ENCODE data around the gene LCN1. TPM values are rescaled to one million over a fixed set of nuclear protein-coding genes. Genes with fewer than 3 reads are reported as not detected.
"Not testable (repeated sequence)": the region's sequence is repeated elsewhere in the genome, so short reads cannot be mapped to it uniquely, and the experiment has no call there.

LCN1 gene
- total RNA-seq, 1 donor, result not detected

GRCh38 chr9:135525241-135526088 lies 4.2 kb downstream of the LCN1 start:
- no peak overlapping the region for H2AFZ ChIP-seq (ENCODE audit: low read length)
- no peaks in the 10 kb centered on the region for H3K27me3 ChIP-seq (ENCODE audit: insufficient read depth, low read length)
- no peaks in the 10 kb centered on the region for H3K4me1 ChIP-seq (ENCODE audit: insufficient read depth, low read length)
- peak; percentile 65 for DNase-seq (ENCODE audit: insufficient read length, low spot score, missing footprints)
- H3K4me3 ChIP-seq (ENCODE audit: insufficient read depth, low read length), result no peak overlapping the region
- H3K4me2 ChIP-seq (ENCODE audit: insufficient read depth, low read length), result no peak overlapping the region
- H3K27ac ChIP-seq (ENCODE audit: low read depth, low read length), result no peak overlapping the region
- H4K20me1 ChIP-seq (ENCODE audit: insufficient read depth, low read length), result no peaks in the 10 kb centered on the region
- H3K9me3 ChIP-seq (ENCODE audit: low read depth, low read length), result no peaks in the 10 kb centered on the region
- TF ChIP-seq, protein P1, sequence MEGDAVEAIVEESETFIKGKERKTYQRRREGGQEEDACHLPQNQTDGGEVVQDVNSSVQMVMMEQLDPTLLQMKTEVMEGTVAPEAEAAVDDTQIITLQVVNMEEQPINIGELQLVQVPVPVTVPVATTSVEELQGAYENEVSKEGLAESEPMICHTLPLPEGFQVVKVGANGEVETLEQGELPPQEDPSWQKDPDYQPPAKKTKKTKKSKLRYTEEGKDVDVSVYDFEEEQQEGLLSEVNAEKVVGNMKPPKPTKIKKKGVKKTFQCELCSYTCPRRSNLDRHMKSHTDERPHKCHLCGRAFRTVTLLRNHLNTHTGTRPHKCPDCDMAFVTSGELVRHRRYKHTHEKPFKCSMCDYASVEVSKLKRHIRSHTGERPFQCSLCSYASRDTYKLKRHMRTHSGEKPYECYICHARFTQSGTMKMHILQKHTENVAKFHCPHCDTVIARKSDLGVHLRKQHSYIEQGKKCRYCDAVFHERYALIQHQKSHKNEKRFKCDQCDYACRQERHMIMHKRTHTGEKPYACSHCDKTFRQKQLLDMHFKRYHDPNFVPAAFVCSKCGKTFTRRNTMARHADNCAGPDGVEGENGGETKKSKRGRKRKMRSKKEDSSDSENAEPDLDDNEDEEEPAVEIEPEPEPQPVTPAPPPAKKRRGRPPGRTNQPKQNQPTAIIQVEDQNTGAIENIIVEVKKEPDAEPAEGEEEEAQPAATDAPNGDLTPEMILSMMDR (IDR thresholded peaks at IDR 0.05; ENCODE audit: extremely low read depth, low read depth, low read length), result no peak
- no peaks in the 10 kb centered on the region for H3K79me2 ChIP-seq (ENCODE audit: insufficient read depth, low read length)
- H3K36me3 ChIP-seq (ENCODE audit: insufficient read depth, low read length), result no peaks in the 10 kb centered on the region

GRCh38 chr9:135526089-135526729 lies 5.0 kb downstream of the LCN1 start:
- Histone ChIP-seq H3K27me3 (ENCODE audit: insufficient read depth, low read length) (no peaks in the 10 kb centered on the region), H3K79me2 (ENCODE audit: insufficient read depth, low read length) (no peaks in the 10 kb centered on the region), H3K4me3 (ENCODE audit: insufficient read depth, low read length) (no peak overlapping the region), H3K36me3 (ENCODE audit: insufficient read depth, low read length) (no peaks in the 10 kb centered on the region), H3K27ac (ENCODE audit: low read depth, low read length) (no peak overlapping the region), H4K20me1 (ENCODE audit: insufficient read depth, low read length) (no peaks in the 10 kb centered on the region), H3K4me1 (ENCODE audit: insufficient read depth, low read length) (no peaks in the 10 kb centered on the region), H2AFZ (ENCODE audit: low read length) (no peak overlapping the region), H3K9me3 (ENCODE audit: low read depth, low read length) (no peaks in the 10 kb centered on the region), H3K4me2 (ENCODE audit: insufficient read depth, low read length) (no peak overlapping the region)
- peak; percentile 58 for DNase-seq (ENCODE audit: insufficient read length, low spot score, missing footprints)
- TF ChIP-seq, protein P1 (IDR thresholded peaks at IDR 0.05; ENCODE audit: extremely low read depth, low read depth, low read length), result no peak

DNA sequence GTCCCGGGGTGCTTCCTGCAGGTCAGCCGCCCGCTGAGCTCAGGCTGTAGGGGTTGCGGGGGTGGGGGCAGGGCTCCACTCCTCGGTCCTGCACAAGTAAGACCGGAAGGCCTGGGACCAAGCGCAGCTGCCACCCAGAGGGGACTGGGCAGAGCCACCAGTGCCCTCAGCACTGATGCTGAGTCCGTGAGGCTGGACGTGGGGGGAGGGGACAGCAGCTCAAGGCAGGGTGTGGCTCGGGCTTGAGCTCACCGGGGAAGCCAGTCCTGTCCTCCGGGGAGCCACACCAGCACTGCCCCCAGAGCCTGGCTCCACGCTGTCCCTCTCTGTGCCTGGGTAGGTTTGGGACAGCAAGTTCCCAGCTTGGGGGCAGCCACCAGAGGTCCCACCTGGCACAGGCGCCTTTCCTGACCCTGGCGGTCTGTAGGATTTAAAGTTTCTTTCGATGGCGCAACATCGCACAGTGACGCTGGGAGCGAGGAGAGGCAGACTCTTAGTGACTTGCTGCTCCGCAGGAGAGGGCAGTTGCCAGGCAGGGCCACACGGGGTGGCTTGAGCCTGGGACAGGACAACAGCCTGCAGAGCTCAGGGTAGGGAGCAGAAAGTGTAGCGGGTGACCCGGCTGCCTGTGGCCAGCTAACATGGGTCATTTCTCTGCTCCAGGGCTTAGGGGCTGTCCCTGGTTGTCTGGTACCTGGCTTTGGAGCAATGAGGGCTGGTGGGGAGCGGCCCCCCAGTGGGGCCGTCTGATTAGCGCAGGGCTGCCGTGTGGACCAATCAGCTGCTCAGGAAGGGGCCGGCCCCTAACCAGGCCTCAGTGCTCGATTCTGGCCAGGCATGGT lies 5.7 kb downstream of the LCN1 start:
- no peaks in the 10 kb centered on the region for H3K4me1 ChIP-seq (ENCODE audit: insufficient read depth, low read length)
- H4K20me1 ChIP-seq (ENCODE audit: insufficient read depth, low read length), result no peaks in the 10 kb centered on the region
- H3K36me3 ChIP-seq (ENCODE audit: insufficient read depth, low read length), result no peaks in the 10 kb centered on the region
- H3K4me2 ChIP-seq (ENCODE audit: insufficient read depth, low read length), result no peak overlapping the region
- no peaks in the 10 kb centered on the region for H3K27me3 ChIP-seq (ENCODE audit: insufficient read depth, low read length)
- no peak overlapping the region for H3K27ac ChIP-seq (ENCODE audit: low read depth, low read length)
- no peak overlapping the region for H3K4me3 ChIP-seq (ENCODE audit: insufficient read depth, low read length)
- H3K9me3 ChIP-seq (ENCODE audit: low read depth, low read length), result no peaks in the 10 kb centered on the region
- no peak for DNase-seq (ENCODE audit: insufficient read length, low spot score, missing footprints)
- H2AFZ ChIP-seq (ENCODE audit: low read length), result no peak overlapping the region
- no peaks in the 10 kb centered on the region for H3K79me2 ChIP-seq (ENCODE audit: insufficient read depth, low read length)
- TF ChIP-seq, protein P1 (IDR thresholded peaks at IDR 0.05; ENCODE audit: extremely low read depth, low read depth, low read length), result no peak

GRCh38 chr9:135528842-135529435 lies 7.7 kb downstream of the LCN1 start:
- not testable (repeated sequence) for H3K36me3 ChIP-seq (ENCODE audit: insufficient read depth, low read length); H3K27ac ChIP-seq (ENCODE audit: low read depth, low read length); H3K79me2 ChIP-seq (ENCODE audit: insufficient read depth, low read length); H3K4me1 ChIP-seq (ENCODE audit: insufficient read depth, low read length); H3K27me3 ChIP-seq (ENCODE audit: insufficient read depth, low read length); H3K4me3 ChIP-seq (ENCODE audit: insufficient read depth, low read length); H4K20me1 ChIP-seq (ENCODE audit: insufficient read depth, low read length); H3K9me3 ChIP-seq (ENCODE audit: low read depth, low read length); DNase-seq (ENCODE audit: insufficient read length, low spot score, missing footprints); H3K4me2 ChIP-seq (ENCODE audit: insufficient read depth, low read length); H2AFZ ChIP-seq (ENCODE audit: low read length)

Measured in osteoblast (primary cell).